ENCODE measurements around the gene PRKCSH. TPM values are rescaled to one million over a fixed set of nuclear protein-coding genes. Genes with fewer than 3 reads are reported as not detected.
A peak's percentile ranks its signal among the peaks of the same experiment; 100 is the strongest.

The PRKCSH gene
- polyA plus RNA-seq, 3 donors, result 24.9 to 172 (median 28.4) TPM

- peak; percentile 70 to 77 (median 72) for DNase-seq
- peaks cover 6 to 15% (median 9%) of the 10 kb centered on the region in 7 donors for H3K9me3 Mint-ChIP-seq
- H3K79me2 ChIP-seq (ENCODE audit: insufficient read depth, low read length), result no peaks in the 10 kb centered on the region
Measured at GRCh38 chr19:11387162-11388034, 48.0 kb upstream of the PRKCSH start.

More at GRCh38 chr19:11387162-11388034, 48.0 kb upstream of the PRKCSH start:
- peak overlapping the region; percentile 38 for H3K4me2 ChIP-seq (replicated peaks; ENCODE audit: extremely low read depth, low read length, poor library complexity, severe bottlenecking)
- Mint-ChIP-seq H3K36me3 (no peaks in the 10 kb centered on the region), H3K27ac (peak overlapping the region; percentile 71 to 89 (median 84)), H3K4me1 (peaks cover 33% of the 10 kb centered on the region), H3K27me3 (ENCODE audit: low read depth in 3 of 3) (peaks cover 15 to 22% (median 21%) of the 10 kb centered on the region in 3 donors), H3K4me3 (peak overlapping the region in 1 of 2 donors; percentile 78)
- no peak overlapping the region for H3K9ac ChIP-seq (ENCODE audit: insufficient read depth, low read length, poor library complexity, severe bottlenecking)
- WGBS (ENCODE audit: insufficient coverage), result 57% methylated on average over 15 of the region's 19 CpGs
- H3K9me3 ChIP-seq (replicated peaks in 1 of 2; ENCODE audit: control insufficient read depth in 1 of 2, insufficient read depth in 1 of 2, low read length in 2 of 2), result peaks cover 6 to 10% of the 10 kb centered on the region in 2 donors
- H2AFZ ChIP-seq (ENCODE audit: insufficient read depth, low read depth, low read length, poor library complexity, severe bottlenecking), result peak overlapping the region; percentile 52
- H3K4me1 ChIP-seq (ENCODE audit: control insufficient read depth in 1 of 2, insufficient read depth in 2 of 2, low read length in 2 of 2), result peaks cover 35 to 39% of the 10 kb centered on the region in 2 donors
- intact Hi-C loops (cut with micrococcal nuclease), result no loop called here
- H3K27me3 ChIP-seq (ENCODE audit: control insufficient read depth in 2 of 2, insufficient read depth in 2 of 2, low read length in 2 of 2), result peaks cover 0 to 19% of the 10 kb centered on the region in 2 donors
- no peak for TF ChIP-seq CTCF (IDR thresholded peaks at IDR 0.05)
- H3K27ac ChIP-seq (ENCODE audit: low read depth in 1 of 2, low read length in 2 of 2), result peak overlapping the region; percentile 46 to 50
- H3K4me3 ChIP-seq (replicated peaks in 1 of 3; ENCODE audit: low read depth in 2 of 3, low read length in 3 of 3), result peak overlapping the region in 1 of 3 experiments; percentile 21
- H4K20me1 ChIP-seq (ENCODE audit: insufficient read depth, low read length), result no peaks in the 10 kb centered on the region
- no peaks in the 10 kb centered on the region for H3K36me3 ChIP-seq (replicated peaks in 1 of 2; ENCODE audit: control insufficient read depth in 1 of 2, insufficient read depth in 2 of 2, low read length in 2 of 2)
